ENCODE data around the gene MARK2. TPM values are rescaled to one million over a fixed set of nuclear protein-coding genes. Genes with fewer than 3 reads are reported as not detected.
A peak's percentile ranks its signal among the peaks of the same experiment; 100 is the strongest.

Gene MARK2
- total and polyA plus RNA-seq, 2 of the 8 experiments (the other 6 are each of a cell fraction or from before 2014, with no cell fraction given) = 19.3 to 58.5 TPM

DNA sequence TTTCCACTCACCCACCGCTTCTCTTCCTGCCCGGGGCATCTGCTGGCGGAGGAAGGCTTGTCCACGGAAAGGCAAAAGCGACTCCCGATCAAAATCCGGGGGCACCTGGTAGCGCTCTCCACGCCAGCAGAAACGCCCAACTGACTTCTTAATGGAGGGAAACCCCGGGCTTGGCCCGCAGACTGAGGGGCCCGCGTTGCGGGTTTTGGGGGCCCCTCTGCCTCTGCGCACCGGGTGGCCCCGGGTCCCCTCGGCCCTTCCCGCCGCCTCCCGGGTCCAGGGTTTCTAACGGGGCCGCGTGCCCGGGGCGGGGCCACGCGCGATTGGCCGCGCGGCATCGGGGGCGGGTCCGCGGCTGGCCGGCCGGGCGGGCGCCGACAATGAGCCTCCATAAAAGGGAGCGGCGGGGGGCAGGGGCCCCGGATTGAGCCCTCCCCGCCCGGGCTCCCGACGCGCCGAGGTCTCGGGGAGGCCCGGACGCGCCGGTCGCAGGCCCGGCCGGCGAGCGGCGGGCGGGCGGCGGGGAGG, 25.8 kb upstream of the MARK2 start, which contains the start of gene SPINDOC:
SPINDOC (plus strand) TSS at position 422 of the 528 bp plus-strand sequence. CDS start 231 bp downstream, outside the sequence.
- Histone ChIP-seq H3K79me1 (ENCODE audit: low read depth, low read length) (peaks cover 26% of the 10 kb centered on the region), H2BK15ac (ENCODE audit: low read length) (no peak within 1 kb of the TSS), H3K27ac (ENCODE audit: low read depth, low read length) (peak within 1 kb of the TSS; percentile 92), H3K9me3 (ENCODE audit: insufficient read depth in 2 of 2, low read depth in 1 of 2, low read length in 1 of 2) (no peaks in the 10 kb centered on the region), H4K8ac (ENCODE audit: extremely low read depth, insufficient read depth, low read length) (peak within 1 kb of the TSS; percentile 89), H2AK5ac (ENCODE audit: low read depth, low read length) (peak within 1 kb of the TSS; percentile 78; the same call in 1 of the 2 replicates), H3K4ac (replicated peaks; ENCODE audit: insufficient read length, low read depth, low read length) (peak within 1 kb of the TSS; percentile 70), H3K27me3 (replicated peaks in 1 of 4; ENCODE audit: control insufficient read depth in 3 of 4, extremely low read depth in 1 of 4, insufficient read depth in 3 of 4, low read length in 3 of 4) (no peaks in the 10 kb centered on the region; a peak in 1 of 7 replicates), H2BK5ac (ENCODE audit: low read depth, low read length) (peak within 1 kb of the TSS; percentile 96), H3K56ac (replicated peaks; ENCODE audit: insufficient read length, low read depth, low read length) (peak within 1 kb of the TSS; percentile 84), H3K4me2 (ENCODE audit: insufficient read depth in 1 of 2, low read depth in 2 of 2, low read length in 2 of 2) (peak within 1 kb of the TSS; percentile 79 to 84), H4K91ac (replicated peaks; ENCODE audit: insufficient read length, low read length) (peak within 1 kb of the TSS; percentile 99), H2BK12ac (ENCODE audit: low read depth, low read length) (peak within 1 kb of the TSS; percentile 27; the same call in 1 of the 2 replicates), H3K4me3 (ENCODE audit: extremely low read depth in 1 of 4, insufficient read depth in 2 of 4, low read depth in 3 of 4, low read length in 4 of 4) (peak within 1 kb of the TSS; percentile 79 to 91 (median 90)), H3K14ac (ENCODE audit: insufficient read length) (no peak within 1 kb of the TSS), H3K23me2 (ENCODE audit: low read depth, low read length) (peaks cover 13% of the 10 kb centered on the region; the same call in 1 of the 2 replicates), H4K5ac (ENCODE audit: insufficient read length, low read depth, low read length) (peak within 1 kb of the TSS; percentile 97), H3K9ac (replicated peaks in 1 of 4; ENCODE audit: extremely low read depth in 1 of 4, low read depth in 3 of 4, low read length in 3 of 4) (peak within 1 kb of the TSS; percentile 72 to 96 (median 92)), H3K23ac (ENCODE audit: insufficient read length) (no peak within 1 kb of the TSS), H3K79me2 (ENCODE audit: control insufficient read depth in 1 of 2, insufficient read depth in 2 of 2, low read length in 2 of 2) (peaks cover 16 to 45% of the 10 kb centered on the region in 2 experiments), H3K36me3 (ENCODE audit: control insufficient read depth in 2 of 4, insufficient read depth in 4 of 4, low read length in 3 of 4) (peaks cover 14 to 24% (median 20%) of the 10 kb centered on the region in 4 experiments), H3K4me1 (replicated peaks in 1 of 4; ENCODE audit: control insufficient read depth in 3 of 4, insufficient read depth in 4 of 4, low read length in 3 of 4) (peaks cover 4 to 20% (median 12%) of the 10 kb centered on the region in 4 experiments; a peak in 6 of 7 replicates), H3K18ac (ENCODE audit: extremely low read depth, low read length) (peak within 1 kb of the TSS; percentile 98), H2AFZ (ENCODE audit: low read length) (no peak within 1 kb of the TSS; the same call in 1 of the 2 replicates), H2BK120ac (replicated peaks; ENCODE audit: low read depth, low read length) (no peak within 1 kb of the TSS), H2BK20ac (ENCODE audit: low read length) (no peak within 1 kb of the TSS), H4K20me1 (replicated peaks in 1 of 2; ENCODE audit: control insufficient read depth in 1 of 2, insufficient read depth in 2 of 2, low read length in 2 of 2) (peaks cover 13 to 24% of the 10 kb centered on the region in 2 experiments)
- CTCF ChIA-PET (ENCODE audit: partially characterized antibody) = interaction anchor here (0.9 kb wide), 1 partner anchor 18 kb away, joined by 3 read pairs; no protein-coding TSS in a partner anchor
- peak in 1 of 2 experiments; percentile 88 for DNase-seq (ENCODE audit: low read depth in 1 of 2, low spot score in 2 of 2)
- POLR2A ChIA-PET (ENCODE audit: partially characterized antibody) = interaction anchor here (2.0 to 9.0 kb wide), 5 partner anchors 10 to 52 kb away, joined by 9 to 85 read pairs (median 19); partner anchors contain the start of gene ZFTA
- no peak for FAIRE-seq
- 1% methylated on average over 34 of the region's 65 CpGs; no CpG with 5 or more reads in 1 of the 2 experiments for WGBS, 2 experiments (ENCODE audit: extremely low coverage in 1 of 2, insufficient coverage in 1 of 2, insufficient read length in 1 of 2, insufficient replicate concordance in 2 of 2, low coverage in 1 of 2, low lambda C conversion rate in 2 of 2, missing lambda C conversion rate in 1 of 2)
- TF ChIP-seq GABPA (IDR thresholded peaks at IDR 0.05; ENCODE audit: borderline replicate concordance, insufficient read depth, low read length) (no peak), MAFK (IDR thresholded peaks at IDR 0.05; ENCODE audit: low read depth, low read length) (no peak), RAD21 (IDR thresholded peaks at IDR 0.05 in 1 of 2, conservative IDR thresholded peaks at IDR 0.05 in 1 of 2; ENCODE audit: low read depth in 2 of 2, low read length in 2 of 2) (no peak), TBP (IDR thresholded peaks at IDR 0.05; ENCODE audit: low read depth, low read length) (peak; percentile 78; the same call in 1 of the 2 replicates), NANOG (IDR thresholded peaks at IDR 0.05; ENCODE audit: insufficient read depth, low read depth, low read length, poor library complexity, severe bottlenecking) (peak; percentile 42), BRCA1 (IDR thresholded peaks at IDR 0.05; ENCODE audit: low read depth, low read length) (no peak), TAF1 (IDR thresholded peaks at IDR 0.05; ENCODE audit: low read depth, low read length) (peak; percentile 55), FOSL1 (IDR thresholded peaks at IDR 0.05; ENCODE audit: insufficient read depth, low read depth, low read length) (no peak), SIN3A (conservative IDR thresholded peaks at IDR 0.05 in 1 of 2, IDR thresholded peaks at IDR 0.05 in 1 of 2; ENCODE audit: low read depth in 1 of 2, low read length in 2 of 2) (0 out of 4 replicates have a peak, but pooled peaks of 1 of the 2 experiments have one; percentile 18), KDM4A (IDR thresholded peaks at IDR 0.05; ENCODE audit: low read depth, low read length, severe bottlenecking) (peak; percentile 68)
- TF ChIP-seq, protein P1, sequence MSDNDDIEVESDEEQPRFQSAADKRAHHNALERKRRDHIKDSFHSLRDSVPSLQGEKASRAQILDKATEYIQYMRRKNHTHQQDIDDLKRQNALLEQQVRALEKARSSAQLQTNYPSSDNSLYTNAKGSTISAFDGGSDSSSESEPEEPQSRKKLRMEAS (IDR thresholded peaks at IDR 0.05) = peak; percentile 62; the same call in 1 of the 2 replicates
